Urothelium cell line (cell line): ENCODE results near the gene ITGAD.

Source experiments
- DNase-seq: peaks from one replicate; pipeline ENCODE4 v3.0.0; 2011; ENCODE audit warnings: low spot score, mixed read lengths
- FAIRE-seq: peaks from 2 replicates; lab custom pipeline; 2011; peaks lifted over from hg19 to GRCh38; lab: Jason Lieb, UNC

The ITGAD gene

DNA sequence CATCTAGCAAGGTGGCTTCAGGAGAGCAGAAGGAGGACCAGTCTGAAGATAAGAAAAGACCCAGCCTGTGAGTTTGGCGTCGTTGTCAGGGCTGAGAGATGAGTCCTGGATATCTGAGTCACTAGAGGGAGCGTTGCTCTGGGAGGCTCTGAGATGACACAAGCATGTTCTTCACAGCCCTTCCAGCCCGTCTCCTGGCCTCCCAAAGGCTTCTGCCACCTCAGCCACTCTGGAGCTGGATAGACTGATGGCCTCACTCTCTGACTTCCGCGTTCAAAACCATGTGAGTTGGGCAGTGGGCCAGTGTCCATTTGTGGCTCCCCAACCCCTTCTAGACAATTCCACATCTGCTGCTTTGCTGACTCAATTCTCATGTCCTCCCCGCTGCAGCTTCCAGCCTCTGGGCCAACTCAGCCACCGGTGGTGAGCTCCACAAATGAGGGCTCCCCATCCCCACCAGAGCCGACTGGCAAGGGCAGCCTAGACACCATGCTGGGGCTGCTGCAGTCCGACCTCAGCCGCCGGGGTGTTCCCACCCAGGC is 81.1 kb downstream of the ITGAD start:
- DNase-seq (no peak), FAIRE-seq (no peak)

DNA sequence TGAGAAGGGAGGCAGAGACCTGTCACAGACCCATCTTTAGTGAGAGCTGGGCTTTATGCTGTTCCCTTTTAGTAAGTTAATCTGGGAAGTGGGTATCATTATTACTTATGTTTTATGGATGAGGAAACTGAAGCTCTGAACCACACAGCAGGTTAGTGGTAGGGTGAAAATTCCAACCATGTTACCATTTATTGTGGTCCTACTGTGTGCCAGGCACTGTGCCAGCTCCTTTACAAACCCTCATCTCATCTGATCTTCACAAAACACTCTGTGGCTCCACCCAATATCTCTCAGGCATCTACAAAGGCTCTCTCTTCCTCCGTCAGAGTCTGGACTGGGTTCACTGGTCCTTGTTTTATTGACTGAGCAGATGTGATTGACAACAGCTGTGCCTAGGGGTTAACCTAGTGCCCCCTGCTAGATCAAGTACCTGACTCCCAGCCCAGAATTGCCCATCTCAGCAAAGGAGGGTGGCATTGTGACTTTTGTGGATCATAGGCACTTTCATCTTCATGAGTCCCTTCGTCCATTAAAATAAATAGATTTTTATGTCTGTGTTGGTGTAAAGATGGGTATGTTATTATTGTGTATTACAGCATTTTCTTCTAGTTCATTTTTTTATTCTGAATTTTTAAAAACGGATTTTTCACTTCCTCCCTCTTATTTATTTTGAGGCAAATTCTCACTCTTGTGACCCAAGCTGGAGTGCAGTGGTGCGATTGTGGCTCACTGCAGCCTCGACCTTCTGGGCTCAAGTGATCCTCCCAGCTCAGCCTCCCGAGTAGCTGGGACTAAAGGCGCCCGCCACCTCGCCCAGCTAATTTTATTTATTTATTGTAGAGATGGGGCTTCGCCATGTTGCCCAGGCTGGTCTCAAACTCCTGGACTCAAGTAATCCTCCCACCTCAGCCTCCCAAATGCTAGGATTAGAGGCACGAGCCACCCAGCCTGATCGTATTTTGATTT is 81.9 kb downstream of the ITGAD start:
- FAIRE-seq = no peak

DNA sequence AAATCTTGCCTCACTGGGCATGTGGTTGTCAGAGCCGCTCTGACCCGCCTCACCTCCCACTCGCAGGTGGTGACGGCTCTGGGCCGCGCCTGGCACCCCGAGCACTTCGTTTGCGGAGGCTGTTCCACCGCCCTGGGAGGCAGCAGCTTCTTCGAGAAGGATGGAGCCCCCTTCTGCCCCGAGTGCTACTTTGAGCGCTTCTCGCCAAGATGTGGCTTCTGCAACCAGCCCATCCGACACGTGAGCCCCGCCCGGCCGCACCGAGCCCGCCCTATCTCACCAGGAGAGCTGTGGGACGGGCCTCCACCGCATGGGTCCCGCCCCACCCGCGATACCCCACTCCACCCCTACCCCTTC is 82.8 kb downstream of the ITGAD start:
- no peak for DNase-seq

More for the DNA sequence above, 81.9 kb downstream of the ITGAD start:
- no peak for DNase-seq

More for the DNA sequence above, 82.8 kb downstream of the ITGAD start:
- no peak for FAIRE-seq
